Adrenal gland (tissue), 12 donors: Measurements from ENCODE around the gene RNF39. TPM values are rescaled to one million over a fixed set of nuclear protein-coding genes. Genes with fewer than 3 reads are reported as not detected.
A peak's percentile ranks its signal among the peaks of the same experiment; 100 is the strongest.

Experiments
- DNase-seq, 7 donors: peaks; one replicate each; pipeline ENCODE4 v3.0.0-alpha.2; 2019 to 2020
- H3K27ac ChIP-seq, 5 donors: fragments of 200-600 bp; sonication (generic) in 4 of 5; 1 replicate in 3 of 5; 2 replicates in 2 of 5; pipeline versions ENCODE4 v1.5.1 to v1.8.0; 2016 to 2020; ENCODE audit warnings: mild to moderate bottlenecking in 1 of 5
- H3K27me3 ChIP-seq: fragments of 200-600 bp; 2 replicates; pipeline ENCODE4 v1.8.0; 2021
- H3K36me3 ChIP-seq, 2 donors: fragments of 200-600 bp; replicated peaks in 1 of 2; 1 replicate in 1 of 2; 2 replicates in 1 of 2; pipeline versions ENCODE4 v1.5.1 to v1.8.0; 2018 to 2022
- H3K4me1 ChIP-seq, 2 donors: fragments of 200-600 bp; replicated peaks in 1 of 2; 1 replicate in 1 of 2; 2 replicates in 1 of 2; pipeline versions ENCODE4 v1.5.1 to v1.8.0; 2018 to 2021
- H3K4me3 ChIP-seq, 4 donors: fragments of 200-600 bp; sonication (generic) in 3 of 4; one replicate each; pipeline ENCODE4 v1.5.1; 2016 to 2018
- H3K9me3 ChIP-seq, 3 donors: fragments of 200-600 bp; sonication (generic) in 1 of 3; replicated peaks in 1 of 3; 1 replicate in 2 of 3; 2 replicates in 1 of 3; pipeline versions ENCODE4 v1.5.1 to v1.8.0; 2016 to 2021
- POLR2A ChIP-seq, 2 donors: fragments of 450-650 bp; IDR thresholded peaks; one replicate each; pipeline ENCODE4 v1.6.1; 2017; ENCODE audit warnings: antibody characterized with exemption in 2 of 2, mild to moderate bottlenecking in 2 of 2, moderate library complexity in 1 of 2
- WGBS, 4 donors: extraction: QIAGEN DNeasy Blood & Tissue Kit in 2 of 4; methylation state at CpG; one replicate each; pipeline versions ENCODE4 v1.1.5 to v1.1.7; 2013 to 2017; 5-methylcytosine and 5-hydroxymethylcytosine counted together
- intact Hi-C, 2 donors: fragments of 100-400 bp; cut with DNase I; formaldehyde crosslinking; loops; one replicate each; pipeline versions ENCODE4 v1.14.1 to v1.15.0; 2022 to 2023
- polyA plus RNA-seq, 3 donors: library from polyadenylated mRNA; stranded (reverse); fragments of 200-250 nt in 2 of 3; fragments of 350-450 nt in 1 of 3; fragmentation: Illumina TruSeq in 1 of 3; extraction: RNeasy Lipid Tissue Mini Kit (QIAGEN cat#74804) in 1 of 3; gene quantifications; one replicate each; pipeline ENCODE4 v1.2.3, GENCODE V29; 2013 to 2014
- total RNA-seq, 9 donors: library from RNA; depleted of rRNA in 4 of 9; stranded (reverse); fragments of >200 nt in 4 of 9; fragments of 120-200 nt in 1 of 9; fragmentation: NEBNext Ultra II Directional in 1 of 9; extraction: Animal tissue kit (Norgen Biotek cat#: 25700) in 1 of 9; gene quantifications; one replicate each; pipeline versions ENCODE4 v1.1.0 to v1.2.4, GENCODE V29; 2013 to 2023
- TF ChIP-seq, protein P1 (sequence below), 6 experiments: fragments of 450-650 bp in 4 of 6; fragments of 200-600 bp in 2 of 6; sonication (generic) in 1 of 6; IDR thresholded peaks; 1 replicate in 5 of 6; 2 replicates in 1 of 6; pipeline versions ENCODE4 v1.5.1 to v1.8.0; 2016 to 2021; ENCODE audit warnings: antibody characterized with exemption in 6 of 6, mild to moderate bottlenecking in 2 of 6, moderate library complexity in 1 of 6
- donor health status: healthy with polysubstance abuse.
- donor health status: Bipolar disorder and iron deficiency.
- donor health status: DM: yes; HTN: yes; CAD: no.
- donor health status: DM: no; HTN: no; CAD: no.
- donor health status: DM: no; HTN: no; CAD: no.
- donor health status: DM: yes; HTN: yes; CAD: no.

Gene RNF39
- total and polyA plus RNA-seq, 12 donors, result 0.11 to 1.7 (median 0.55) TPM; not detected in 3

DNA sequence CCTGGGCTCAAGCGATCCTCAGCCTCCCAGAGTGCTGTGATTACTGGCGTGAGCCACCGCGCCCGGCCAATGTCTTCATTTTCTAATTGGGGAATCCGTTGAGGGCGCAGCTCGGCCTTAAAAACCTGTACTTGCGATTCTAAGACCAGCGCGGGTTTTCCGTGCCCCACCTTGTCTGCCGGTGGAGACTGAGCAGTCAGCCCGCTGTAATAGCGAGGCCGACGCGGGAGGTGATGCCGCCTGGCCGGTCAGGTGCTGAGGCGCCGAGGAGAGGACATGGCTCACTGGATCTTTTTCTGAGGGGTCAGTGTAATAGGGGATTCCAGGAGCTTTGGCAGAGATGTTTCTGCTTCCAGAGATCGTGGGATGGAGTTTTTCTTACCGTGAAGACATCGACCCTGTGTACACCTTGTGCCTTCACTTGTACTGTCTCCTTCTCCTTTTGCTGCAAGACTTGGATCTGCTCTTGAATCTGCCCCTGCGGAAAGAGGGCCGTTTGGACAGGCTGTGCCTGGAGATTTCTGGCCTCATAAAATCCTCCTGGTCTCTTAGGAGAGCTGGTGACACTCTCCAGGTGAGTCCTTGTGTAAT, 35.8 kb upstream of the RNF39 start:
- Histone ChIP-seq H3K27me3 (peaks cover 41% of the 10 kb centered on the region), H3K4me1 (no peaks in the 10 kb centered on the region), H3K36me3 (no peaks in the 10 kb centered on the region), H3K4me3 (no peak overlapping the region), H3K9me3 (no peaks in the 10 kb centered on the region), H3K27ac (no peak overlapping the region)
- intact Hi-C loops, result no loop called here
- TF ChIP-seq, protein P1, sequence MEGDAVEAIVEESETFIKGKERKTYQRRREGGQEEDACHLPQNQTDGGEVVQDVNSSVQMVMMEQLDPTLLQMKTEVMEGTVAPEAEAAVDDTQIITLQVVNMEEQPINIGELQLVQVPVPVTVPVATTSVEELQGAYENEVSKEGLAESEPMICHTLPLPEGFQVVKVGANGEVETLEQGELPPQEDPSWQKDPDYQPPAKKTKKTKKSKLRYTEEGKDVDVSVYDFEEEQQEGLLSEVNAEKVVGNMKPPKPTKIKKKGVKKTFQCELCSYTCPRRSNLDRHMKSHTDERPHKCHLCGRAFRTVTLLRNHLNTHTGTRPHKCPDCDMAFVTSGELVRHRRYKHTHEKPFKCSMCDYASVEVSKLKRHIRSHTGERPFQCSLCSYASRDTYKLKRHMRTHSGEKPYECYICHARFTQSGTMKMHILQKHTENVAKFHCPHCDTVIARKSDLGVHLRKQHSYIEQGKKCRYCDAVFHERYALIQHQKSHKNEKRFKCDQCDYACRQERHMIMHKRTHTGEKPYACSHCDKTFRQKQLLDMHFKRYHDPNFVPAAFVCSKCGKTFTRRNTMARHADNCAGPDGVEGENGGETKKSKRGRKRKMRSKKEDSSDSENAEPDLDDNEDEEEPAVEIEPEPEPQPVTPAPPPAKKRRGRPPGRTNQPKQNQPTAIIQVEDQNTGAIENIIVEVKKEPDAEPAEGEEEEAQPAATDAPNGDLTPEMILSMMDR (IDR thresholded peaks at IDR 0.05), result no peak
- DNase-seq, result no peak
- 31 to 71% (median 43%) methylated on average over 22 to 27 of the region's 27 CpGs for WGBS, 4 donors

DNA sequence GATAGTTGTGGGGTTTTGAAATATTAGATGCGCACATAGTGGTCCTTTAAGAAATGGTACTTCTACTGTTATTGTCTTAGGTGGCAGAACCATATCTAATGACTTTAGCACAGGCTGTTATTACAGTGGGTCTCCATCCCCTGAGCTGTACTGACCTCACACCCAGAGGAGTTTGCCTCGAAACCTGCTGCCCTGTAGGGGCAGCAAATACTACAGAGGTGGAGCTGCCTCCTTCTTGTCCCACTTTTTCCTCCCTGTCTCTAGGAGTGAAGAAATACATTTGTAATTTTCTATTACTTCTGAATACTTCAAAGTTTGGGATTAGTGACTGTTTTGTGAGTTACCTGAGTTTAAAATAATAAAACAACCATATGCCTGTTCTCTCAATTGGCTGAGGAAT, 29.1 kb upstream of the RNF39 start:
- no peaks in the 10 kb centered on the region for H3K27me3 ChIP-seq
- peak in 1 of 7 donors; percentile 10 for DNase-seq
- WGBS, 4 donors, result 83 to 88% (median 87%) methylated on average over 2 of the region's 2 CpGs
- TF ChIP-seq POLR2A (IDR thresholded peaks at IDR 0.05), result no peak
- TF ChIP-seq, protein P1 (IDR thresholded peaks at IDR 0.05), result no peak
- intact Hi-C loops, result loop anchor here in 1 of 2 donors (5.0 kb wide), 1 partner anchor 437 kb away; no protein-coding TSS in a partner anchor
- H3K4me3 ChIP-seq, result no peak overlapping the region
- no peak overlapping the region for H3K27ac ChIP-seq
- H3K36me3 ChIP-seq, result no peaks in the 10 kb centered on the region
- peaks cover 18 to 25% of the 10 kb centered on the region in 2 donors for H3K4me1 ChIP-seq
- no peaks in the 10 kb centered on the region for H3K9me3 ChIP-seq

DNA sequence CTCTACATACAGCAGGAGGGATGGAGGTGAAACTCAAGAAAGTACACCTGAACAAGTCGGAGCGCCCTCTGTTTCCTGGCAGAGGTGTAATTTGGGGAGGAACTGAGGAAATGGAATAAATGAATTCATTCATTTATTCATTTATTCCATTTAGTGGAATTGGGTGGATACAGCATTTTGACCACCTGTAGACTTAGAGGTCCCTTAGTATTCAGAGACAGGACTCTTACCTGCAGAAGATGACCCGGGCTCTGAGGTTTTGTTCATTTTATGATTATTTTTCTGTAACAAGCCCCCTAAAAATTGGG, 28.3 kb upstream of the RNF39 start:
- no peaks in the 10 kb centered on the region for H3K27me3 ChIP-seq
- DNase-seq, result no peak
- TF ChIP-seq POLR2A (IDR thresholded peaks at IDR 0.05), result no peak
- TF ChIP-seq, protein P1 (IDR thresholded peaks at IDR 0.05), result no peak
- whole genome bisulfite sequencing, 4 donors, result 56 to 63% (median 59%) methylated on average over 3 of the region's 3 CpGs
- H3K27ac ChIP-seq, result no peak overlapping the region
- no peaks in the 10 kb centered on the region for H3K36me3 ChIP-seq
- peaks cover 18 to 25% of the 10 kb centered on the region in 2 donors for H3K4me1 ChIP-seq
- no peaks in the 10 kb centered on the region for H3K9me3 ChIP-seq
- H3K4me3 ChIP-seq, result peak overlapping the region in 1 of 4 donors; percentile 60
- intact Hi-C loops, result no loop called here

DNA sequence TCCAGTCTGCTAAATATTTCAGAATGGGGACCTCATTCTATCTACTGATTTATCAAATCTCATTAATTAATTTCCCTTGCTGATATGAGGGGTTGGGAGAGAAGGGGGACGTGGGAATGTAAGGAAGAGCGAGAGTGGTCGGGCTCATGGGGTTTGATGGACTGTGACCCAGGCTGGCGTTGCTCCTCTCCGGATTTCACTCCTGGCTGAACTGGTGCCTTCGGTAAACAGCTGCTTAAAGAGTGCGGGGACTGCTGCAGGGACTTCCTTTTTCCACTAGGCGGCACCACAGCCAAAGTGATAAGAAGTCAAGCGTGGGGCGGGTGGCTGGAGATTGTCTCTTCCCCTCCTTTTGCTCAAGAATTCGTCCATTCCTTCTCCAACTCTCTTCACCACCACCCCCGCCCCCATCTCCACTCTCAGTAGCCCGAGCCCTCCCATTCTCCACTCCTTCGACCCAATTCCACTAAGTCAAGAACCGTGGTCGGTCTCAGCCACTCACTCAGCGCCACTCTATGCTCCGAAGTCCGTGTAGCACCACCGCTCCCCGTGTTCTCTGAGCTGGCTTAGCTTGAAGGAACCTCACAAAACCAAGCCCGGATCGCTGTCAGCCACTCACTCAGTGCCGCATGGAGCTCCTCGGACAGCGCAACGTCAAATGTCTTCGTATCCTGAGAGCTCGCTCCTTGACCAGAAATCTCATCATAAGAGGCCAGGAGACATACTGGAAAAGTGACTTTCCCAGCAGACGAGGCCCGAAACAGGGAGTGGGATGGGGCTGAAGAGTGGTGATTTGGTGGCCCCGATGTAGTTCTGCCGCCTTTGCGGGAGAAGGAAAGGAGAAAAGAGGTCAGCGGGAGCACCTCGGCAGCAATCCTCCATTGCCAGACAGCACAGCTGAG, 27.7 kb upstream of the RNF39 start:
- H3K27ac ChIP-seq, result peak overlapping the region in 3 of 5 donors; percentile 73 to 86 (median 81)
- H3K27me3 ChIP-seq, result no peaks in the 10 kb centered on the region
- no peaks in the 10 kb centered on the region for H3K36me3 ChIP-seq
- peak overlapping the region in 3 of 4 donors; percentile 29 to 60 (median 31) for H3K4me3 ChIP-seq
- peaks cover 18 to 25% of the 10 kb centered on the region in 2 donors for H3K4me1 ChIP-seq
- WGBS, 4 donors, result 3 to 7% (median 5%) methylated on average over 29 to 36 of the region's 36 CpGs
- no peaks in the 10 kb centered on the region for H3K9me3 ChIP-seq
- TF ChIP-seq POLR2A (IDR thresholded peaks at IDR 0.05), result peak in 1 of 2 donors; percentile 62
- TF ChIP-seq, protein P1 (IDR thresholded peaks at IDR 0.05), result peak; percentile 86 to 98 (median 96)
- intact Hi-C loops, result no loop called here
- peak; percentile 85 to 97 (median 94) for DNase-seq
